Nephron (organoid): ENCODE measurements around the gene NCAM1.
A peak's percentile ranks its signal among the peaks of the same experiment; 100 is the strongest.

ENCODE experiments used
- H3K27ac Mint-ChIP-seq, 3 experiments: 2 replicates each; pipeline ENCODE4 v1.8.0; 2020; ENCODE audit warnings: mixed read lengths in 3 of 3, mild to moderate bottlenecking in 2 of 3, moderate library complexity in 1 of 3
- H3K27me3 Mint-ChIP-seq: 2 replicates; pipeline ENCODE4 v1.8.0; 2021; ENCODE audit warnings: low read depth, mild to moderate bottlenecking, moderate library complexity, mixed read lengths
- H3K36me3 Mint-ChIP-seq: 2 replicates; pipeline ENCODE4 v1.8.0; 2020; ENCODE audit warnings: low read depth, mixed read lengths
- H3K4me1 Mint-ChIP-seq: 2 replicates; pipeline ENCODE4 v1.8.0; 2020; ENCODE audit warnings: mixed read lengths
- H3K4me3 Mint-ChIP-seq, 3 experiments: 2 replicates each; pipeline ENCODE4 v1.8.0; 2020; ENCODE audit warnings: mild to moderate bottlenecking in 3 of 3, mixed read lengths in 3 of 3, moderate library complexity in 2 of 3
- H3K9me3 Mint-ChIP-seq: 2 replicates; pipeline ENCODE4 v1.8.0; 2020; ENCODE audit warnings: mixed read lengths
- CTCF ChIP-seq, 3 experiments: fragments of 200-600 bp; sonication (generic); IDR thresholded peaks; one replicate each; pipeline ENCODE4 v1.5.0; 2021; ENCODE audit warnings: antibody characterized with exemption in 3 of 3; ENCODE audit not compliant: unreplicated experiment in 3 of 3

The NCAM1 gene

GRCh38 chr11:113105592-113105991 lies 144.4 kb downstream of the NCAM1 start:
- H3K27ac Mint-ChIP-seq, result peak overlapping the region; percentile 7 to 84 (median 74)
- no peak overlapping the region for H3K4me3 Mint-ChIP-seq
- no peaks in the 10 kb centered on the region for H3K9me3 Mint-ChIP-seq
- H3K27me3 Mint-ChIP-seq, result no peaks in the 10 kb centered on the region
- H3K36me3 Mint-ChIP-seq, result peaks cover 4% of the 10 kb centered on the region
- TF ChIP-seq CTCF (IDR thresholded peaks at IDR 0.05; ENCODE audit: unreplicated experiment in 3 of 3), result no peak
- H3K4me1 Mint-ChIP-seq, result peaks cover 80% of the 10 kb centered on the region

GRCh38 chr11:113106507-113106906 lies 145.3 kb downstream of the NCAM1 start:
- H3K27me3 Mint-ChIP-seq, result no peaks in the 10 kb centered on the region
- H3K4me1 Mint-ChIP-seq, result peaks cover 79% of the 10 kb centered on the region
- H3K36me3 Mint-ChIP-seq, result peaks cover under 1% of the 10 kb centered on the region
- peak overlapping the region; percentile 47 to 81 (median 79) for H3K27ac Mint-ChIP-seq
- TF ChIP-seq CTCF (IDR thresholded peaks at IDR 0.05; ENCODE audit: unreplicated experiment in 3 of 3), result no peak
- peak overlapping the region in 1 of 3 experiments; percentile 35 for H3K4me3 Mint-ChIP-seq
- no peaks in the 10 kb centered on the region for H3K9me3 Mint-ChIP-seq

GRCh38 chr11:113110046-113110445 lies 148.8 kb downstream of the NCAM1 start:
- no peaks in the 10 kb centered on the region for H3K36me3 Mint-ChIP-seq
- H3K4me1 Mint-ChIP-seq, result peaks cover 69% of the 10 kb centered on the region
- no peak overlapping the region for H3K4me3 Mint-ChIP-seq
- H3K27ac Mint-ChIP-seq, result peak overlapping the region in 1 of 3 experiments; percentile 22
- H3K9me3 Mint-ChIP-seq, result no peaks in the 10 kb centered on the region
- no peak for TF ChIP-seq CTCF (IDR thresholded peaks at IDR 0.05; ENCODE audit: unreplicated experiment in 3 of 3)
- H3K27me3 Mint-ChIP-seq, result no peaks in the 10 kb centered on the region

- H3K9me3 Mint-ChIP-seq, result no peaks in the 10 kb centered on the region
- H3K27me3 Mint-ChIP-seq, result no peaks in the 10 kb centered on the region
- H3K27ac Mint-ChIP-seq, result no peak overlapping the region
- H3K4me3 Mint-ChIP-seq, result no peak overlapping the region
- H3K4me1 Mint-ChIP-seq, result peaks cover 60% of the 10 kb centered on the region
- no peak for TF ChIP-seq CTCF (IDR thresholded peaks at IDR 0.05; ENCODE audit: unreplicated experiment in 3 of 3)
- H3K36me3 Mint-ChIP-seq, result no peaks in the 10 kb centered on the region
These were observed 149.9 kb downstream of the NCAM1 start for GRCh38 chr11:113111156-113111555.

- peaks cover 55% of the 10 kb centered on the region for H3K4me1 Mint-ChIP-seq
- H3K27ac Mint-ChIP-seq, result no peak overlapping the region
- H3K9me3 Mint-ChIP-seq, result no peaks in the 10 kb centered on the region
- no peak overlapping the region for H3K4me3 Mint-ChIP-seq
- no peak for TF ChIP-seq CTCF (IDR thresholded peaks at IDR 0.05; ENCODE audit: unreplicated experiment in 3 of 3)
- H3K27me3 Mint-ChIP-seq, result no peaks in the 10 kb centered on the region
- H3K36me3 Mint-ChIP-seq, result no peaks in the 10 kb centered on the region
These were observed 151.1 kb downstream of the NCAM1 start for GRCh38 chr11:113112307-113112706.
